PFSK-1 (cell line): ENCODE results near the gene EDNRB. TPM values are rescaled to one million over a fixed set of nuclear protein-coding genes. Genes with fewer than 3 reads are reported as not detected.

ENCODE experiments used
- FOXP2 ChIP-seq: optimal IDR thresholded peaks from 2 replicates; pipeline ENCODE3; 2011; ENCODE audit warnings: borderline replicate concordance, control low read depth, inconsistent platforms; ENCODE audit not compliant: insufficient read depth; ENCODE audit errors: extremely low read length, extremely low read depth
- POLR2AphosphoS5 ChIP-seq: IDR thresholded peaks from 2 replicates; pipeline ENCODE4 v1.6.1; 2012; ENCODE audit warnings: low read depth, mild to moderate bottlenecking, control low read depth, low read length, moderate library complexity
- SIN3A ChIP-seq: IDR thresholded peaks from 2 replicates; pipeline ENCODE4 v1.6.1; 2012; ENCODE audit warnings: mild to moderate bottlenecking, low read length, moderate library complexity, borderline replicate concordance; ENCODE audit not compliant: insufficient read depth
- TAF1 ChIP-seq: IDR thresholded peaks from 2 replicates; pipeline ENCODE4 v1.6.1; 2012; ENCODE audit warnings: low read length, control low read depth, borderline replicate concordance; ENCODE audit not compliant: insufficient read depth
- polyA plus RNA-seq: library from polyadenylated mRNA; unstranded; fragments of >200 nt; gene quantifications from one replicate; pipeline ENCODE4 v1.2.1, GENCODE V29; 2012; ENCODE audit warnings: low read depth, missing spikeins; ENCODE audit not compliant: insufficient read length
- TF ChIP-seq, protein P1 (sequence below), 2 experiments: IDR thresholded peaks; 2 replicates each; pipeline versions ENCODE4 v1.6.1 to v1.8.0; 2011 to 2012; ENCODE audit warnings: low read depth in 2 of 2, low read length in 2 of 2, control low read depth in 1 of 2, inconsistent platforms in 1 of 2, mild to moderate bottlenecking in 1 of 2, moderate library complexity in 1 of 2; ENCODE audit not compliant: insufficient read depth in 1 of 2

EDNRB gene
- not detected for polyA plus RNA-seq

DNA sequence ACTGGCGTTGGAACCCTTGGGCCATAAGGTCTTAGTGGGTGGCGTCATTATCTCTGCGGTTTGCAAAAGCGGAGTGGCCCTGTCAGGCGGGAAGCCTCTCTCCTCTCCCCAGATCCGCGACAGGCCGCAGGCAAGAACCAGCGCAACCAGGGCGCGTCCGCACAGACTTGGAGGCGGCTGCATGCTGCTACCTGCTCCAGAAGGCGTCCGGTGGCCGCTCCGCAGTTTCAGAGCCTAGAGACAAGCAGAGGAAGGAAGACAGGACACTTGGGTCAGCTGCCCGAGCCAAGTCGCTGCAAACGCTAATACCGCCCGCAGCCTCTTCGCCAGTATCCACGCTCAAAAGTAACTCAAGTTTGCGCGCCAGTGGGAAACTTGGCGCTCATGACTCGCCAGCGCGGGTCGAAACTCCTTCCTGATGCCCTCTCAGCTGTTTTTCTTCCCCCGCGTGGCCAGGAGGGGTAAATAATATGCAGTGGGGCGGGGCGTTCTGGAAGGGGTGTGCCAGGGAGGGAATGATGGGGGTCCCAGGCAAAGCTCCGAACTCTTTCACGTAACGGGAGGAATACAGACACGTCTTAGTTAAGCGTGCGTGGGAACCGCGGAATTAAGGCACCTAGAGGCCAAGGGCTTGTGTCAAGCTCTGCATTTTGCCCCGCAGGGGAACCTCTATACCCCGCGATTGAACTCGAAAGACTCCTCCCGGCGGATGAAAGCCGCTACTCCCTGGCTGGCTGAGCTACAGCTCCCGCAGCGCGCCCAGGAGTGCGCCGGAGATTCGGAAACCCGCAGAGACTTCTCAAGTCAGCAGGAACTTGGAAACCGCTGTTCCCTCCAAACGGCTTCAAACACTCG lies at the start of gene EDNRB:
TSS of gene EDNRB (minus strand) at position 441 of the 855 bp plus-strand sequence. CDS start at position 183, 258 bp downstream.
- TF ChIP-seq TAF1 (no peak), POLR2AphosphoS5 (no peak), FOXP2 (no peak), SIN3A (no peak)
- TF ChIP-seq, protein P1, sequence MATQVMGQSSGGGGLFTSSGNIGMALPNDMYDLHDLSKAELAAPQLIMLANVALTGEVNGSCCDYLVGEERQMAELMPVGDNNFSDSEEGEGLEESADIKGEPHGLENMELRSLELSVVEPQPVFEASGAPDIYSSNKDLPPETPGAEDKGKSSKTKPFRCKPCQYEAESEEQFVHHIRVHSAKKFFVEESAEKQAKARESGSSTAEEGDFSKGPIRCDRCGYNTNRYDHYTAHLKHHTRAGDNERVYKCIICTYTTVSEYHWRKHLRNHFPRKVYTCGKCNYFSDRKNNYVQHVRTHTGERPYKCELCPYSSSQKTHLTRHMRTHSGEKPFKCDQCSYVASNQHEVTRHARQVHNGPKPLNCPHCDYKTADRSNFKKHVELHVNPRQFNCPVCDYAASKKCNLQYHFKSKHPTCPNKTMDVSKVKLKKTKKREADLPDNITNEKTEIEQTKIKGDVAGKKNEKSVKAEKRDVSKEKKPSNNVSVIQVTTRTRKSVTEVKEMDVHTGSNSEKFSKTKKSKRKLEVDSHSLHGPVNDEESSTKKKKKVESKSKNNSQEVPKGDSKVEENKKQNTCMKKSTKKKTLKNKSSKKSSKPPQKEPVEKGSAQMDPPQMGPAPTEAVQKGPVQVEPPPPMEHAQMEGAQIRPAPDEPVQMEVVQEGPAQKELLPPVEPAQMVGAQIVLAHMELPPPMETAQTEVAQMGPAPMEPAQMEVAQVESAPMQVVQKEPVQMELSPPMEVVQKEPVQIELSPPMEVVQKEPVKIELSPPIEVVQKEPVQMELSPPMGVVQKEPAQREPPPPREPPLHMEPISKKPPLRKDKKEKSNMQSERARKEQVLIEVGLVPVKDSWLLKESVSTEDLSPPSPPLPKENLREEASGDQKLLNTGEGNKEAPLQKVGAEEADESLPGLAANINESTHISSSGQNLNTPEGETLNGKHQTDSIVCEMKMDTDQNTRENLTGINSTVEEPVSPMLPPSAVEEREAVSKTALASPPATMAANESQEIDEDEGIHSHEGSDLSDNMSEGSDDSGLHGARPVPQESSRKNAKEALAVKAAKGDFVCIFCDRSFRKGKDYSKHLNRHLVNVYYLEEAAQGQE (IDR thresholded peaks at IDR 0.05; ENCODE audit: insufficient read depth in 1 of 2, low read depth in 2 of 2, low read length in 2 of 2) = no peak

DNA sequence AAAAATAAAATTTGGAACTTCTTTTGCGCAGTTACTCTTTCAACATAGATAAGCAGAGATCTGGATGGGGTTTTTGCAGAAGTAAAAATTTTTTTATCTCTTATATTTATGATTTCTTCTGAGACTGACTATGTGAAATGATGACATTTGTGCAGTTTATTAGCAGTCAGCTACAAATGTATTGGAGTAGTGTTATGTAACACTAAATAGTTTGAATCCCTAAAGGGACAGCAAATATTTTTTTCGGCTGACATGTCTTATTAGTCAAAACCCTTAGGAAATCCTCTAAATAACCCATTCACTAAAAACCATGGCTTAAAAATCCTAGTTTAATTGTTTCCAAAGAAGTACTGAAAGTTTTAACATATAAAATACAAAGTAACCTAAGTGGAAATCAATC lies 48.0 kb upstream of the EDNRB start:
- TF ChIP-seq, protein P1 (IDR thresholded peaks at IDR 0.05; ENCODE audit: insufficient read depth in 1 of 2, low read depth in 2 of 2, low read length in 2 of 2) = no peak
- TF ChIP-seq TAF1 (no peak), POLR2AphosphoS5 (no peak), SIN3A (no peak), FOXP2 (no peak)

DNA sequence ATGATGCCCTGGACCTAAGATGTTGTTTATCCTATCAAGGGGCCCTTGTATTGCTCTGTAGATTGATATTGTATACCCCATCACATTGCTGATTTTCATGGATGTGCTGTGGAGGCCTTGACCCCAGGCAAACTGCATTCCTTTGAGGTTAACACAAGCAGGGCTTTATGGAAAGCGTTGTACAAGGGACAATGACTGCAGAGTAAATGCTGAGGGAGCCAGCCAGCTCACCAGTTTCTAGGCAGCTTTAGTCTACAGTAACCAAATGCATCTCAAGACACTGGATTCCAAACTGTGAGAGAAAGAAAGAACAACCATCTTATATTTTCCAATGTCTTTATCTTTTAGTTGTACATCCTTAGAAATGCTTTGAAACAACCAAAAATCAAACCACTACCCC lies 34.1 kb upstream of the EDNRB start:
- TF ChIP-seq, protein P1 (IDR thresholded peaks at IDR 0.05; ENCODE audit: insufficient read depth in 1 of 2, low read depth in 2 of 2, low read length in 2 of 2) = no peak
- TF ChIP-seq SIN3A (no peak), TAF1 (no peak), FOXP2 (no peak), POLR2AphosphoS5 (no peak)

DNA sequence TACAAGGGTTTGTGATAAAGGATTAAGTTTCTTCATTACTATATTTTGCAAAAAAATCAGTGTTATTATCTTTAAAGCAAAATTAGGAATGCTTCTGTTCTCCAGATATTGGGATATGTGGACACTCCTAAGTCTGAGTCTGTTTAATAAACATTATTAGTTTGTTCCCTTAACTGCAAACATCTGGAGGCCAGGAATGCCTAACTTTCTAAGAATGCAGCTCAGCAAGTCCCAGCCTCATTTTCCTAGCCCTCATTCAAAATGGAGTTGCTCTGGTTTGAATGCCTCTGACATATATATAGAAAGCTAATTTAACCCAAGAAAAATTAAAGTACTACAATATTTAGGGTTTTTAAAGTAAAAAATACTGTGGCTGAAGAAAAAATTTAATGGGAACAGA lies 33.6 kb upstream of the EDNRB start:
- TF ChIP-seq TAF1 (no peak), SIN3A (no peak), FOXP2 (no peak), POLR2AphosphoS5 (no peak)
- TF ChIP-seq, protein P1 (IDR thresholded peaks at IDR 0.05; ENCODE audit: insufficient read depth in 1 of 2, low read depth in 2 of 2, low read length in 2 of 2) = no peak

DNA sequence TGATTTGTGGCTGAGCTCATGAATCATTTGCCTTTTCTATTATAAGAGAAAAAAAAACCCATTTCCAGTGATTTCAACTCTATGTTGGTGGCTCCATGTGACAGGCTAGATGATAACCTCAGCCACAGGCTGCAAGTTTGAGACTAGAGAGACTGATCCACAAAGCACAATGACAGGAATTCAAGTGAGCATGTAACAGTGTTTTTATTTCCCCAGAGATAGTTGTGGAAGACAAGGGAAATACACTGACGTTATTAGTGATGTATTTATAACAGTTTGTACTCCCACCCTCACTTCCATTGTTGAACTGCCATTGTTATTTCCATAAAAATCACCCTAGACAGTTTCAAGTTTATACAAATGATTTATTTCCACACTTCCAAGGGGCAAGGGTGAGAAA lies 27.9 kb upstream of the EDNRB start:
- TF ChIP-seq POLR2AphosphoS5 (no peak), SIN3A (no peak)
